ENCODE measurements around the gene FBXO45. TPM values are rescaled to one million over a fixed set of nuclear protein-coding genes. Genes with fewer than 3 reads are reported as not detected.
"Not testable (repeated sequence)": the region's sequence is repeated elsewhere in the genome, so short reads cannot be mapped to it uniquely, and the experiment has no call there.

The FBXO45 gene
- total RNA-seq, 2 donors from 2014 or later: 15.9 to 16.4 TPM

DNA sequence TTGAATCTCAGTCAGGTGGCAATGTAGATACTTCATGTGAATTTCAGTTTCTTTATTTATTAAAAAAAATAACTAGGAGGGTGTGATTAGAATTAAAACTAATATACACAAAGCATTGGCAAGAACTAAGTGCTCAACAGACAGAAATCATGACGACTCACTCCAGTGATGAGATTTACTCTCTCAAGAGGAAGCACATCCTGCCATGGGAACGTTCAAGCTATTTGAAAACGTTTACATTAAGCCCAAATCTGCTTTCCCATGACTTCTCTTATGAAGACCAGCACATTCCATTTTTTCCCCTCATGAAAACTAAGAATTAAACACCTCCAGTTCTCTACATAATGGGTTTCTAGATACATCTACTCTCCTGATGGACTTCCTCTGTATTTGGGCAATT is 8.6 kb upstream of the FBXO45 start:
- H3K9me3 ChIP-seq (ENCODE audit: control insufficient read depth, low read length): no peaks in the 10 kb centered on the region
- WGBS, 2 experiments (ENCODE audit: insufficient coverage in 1 of 2, insufficient read length in 1 of 2): 77 to 94% methylated on average over 3 of the region's 3 CpGs
- no peaks in the 10 kb centered on the region for H3K9me3 Mint-ChIP-seq

DNA sequence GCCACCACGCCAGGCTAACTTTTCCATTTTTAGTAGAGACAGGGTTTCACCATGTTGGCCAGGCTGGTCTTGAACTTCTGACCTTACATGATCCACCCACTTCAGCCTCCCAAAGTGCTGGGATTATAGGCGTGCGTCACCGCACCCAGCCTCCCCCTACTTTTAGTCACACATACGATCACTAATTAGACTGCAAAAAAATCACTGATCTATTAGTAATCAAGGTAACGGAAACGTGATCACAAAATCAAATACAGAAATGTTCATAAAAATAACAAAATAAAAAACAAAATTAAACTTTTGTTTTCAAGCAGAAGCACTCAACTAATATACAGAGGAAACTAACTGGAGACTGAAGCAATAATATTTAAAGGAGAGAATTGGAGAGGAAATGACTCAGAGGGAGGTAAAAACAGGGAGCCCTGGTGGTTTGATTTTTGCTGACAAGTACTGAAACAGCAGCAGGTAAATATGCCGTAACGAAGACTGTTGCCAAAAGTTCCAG is 4.7 kb upstream of the FBXO45 start:
- WGBS, 2 experiments (ENCODE audit: insufficient coverage in 1 of 2, insufficient read length in 1 of 2): 95 to 98% methylated on average over 9 of the region's 9 CpGs
- no peaks in the 10 kb centered on the region for H3K4me1 ChIP-seq (ENCODE audit: control insufficient read depth, insufficient read depth, low read length)
- no peaks in the 10 kb centered on the region for H3K9me3 ChIP-seq (ENCODE audit: control insufficient read depth, low read length)
- no peaks in the 10 kb centered on the region for H3K27me3 ChIP-seq (ENCODE audit: control insufficient read depth, insufficient read depth, low read length, poor library complexity, severe bottlenecking)
- H3K36me3 Mint-ChIP-seq (ENCODE audit: low read depth): peaks cover 17% of the 10 kb centered on the region
- TF ChIP-seq, protein P1, sequence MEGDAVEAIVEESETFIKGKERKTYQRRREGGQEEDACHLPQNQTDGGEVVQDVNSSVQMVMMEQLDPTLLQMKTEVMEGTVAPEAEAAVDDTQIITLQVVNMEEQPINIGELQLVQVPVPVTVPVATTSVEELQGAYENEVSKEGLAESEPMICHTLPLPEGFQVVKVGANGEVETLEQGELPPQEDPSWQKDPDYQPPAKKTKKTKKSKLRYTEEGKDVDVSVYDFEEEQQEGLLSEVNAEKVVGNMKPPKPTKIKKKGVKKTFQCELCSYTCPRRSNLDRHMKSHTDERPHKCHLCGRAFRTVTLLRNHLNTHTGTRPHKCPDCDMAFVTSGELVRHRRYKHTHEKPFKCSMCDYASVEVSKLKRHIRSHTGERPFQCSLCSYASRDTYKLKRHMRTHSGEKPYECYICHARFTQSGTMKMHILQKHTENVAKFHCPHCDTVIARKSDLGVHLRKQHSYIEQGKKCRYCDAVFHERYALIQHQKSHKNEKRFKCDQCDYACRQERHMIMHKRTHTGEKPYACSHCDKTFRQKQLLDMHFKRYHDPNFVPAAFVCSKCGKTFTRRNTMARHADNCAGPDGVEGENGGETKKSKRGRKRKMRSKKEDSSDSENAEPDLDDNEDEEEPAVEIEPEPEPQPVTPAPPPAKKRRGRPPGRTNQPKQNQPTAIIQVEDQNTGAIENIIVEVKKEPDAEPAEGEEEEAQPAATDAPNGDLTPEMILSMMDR (conservative IDR thresholded peaks at IDR 0.05): peak; percentile 23
- H3K4me3 Mint-ChIP-seq: no peak overlapping the region
- no peak for DNase-seq
- peaks cover 11% of the 10 kb centered on the region for H3K36me3 ChIP-seq (ENCODE audit: control insufficient read depth, insufficient read depth, low read length)
- H3K4me1 Mint-ChIP-seq: no peaks in the 10 kb centered on the region
- no peak overlapping the region for H3K4me3 ChIP-seq (ENCODE audit: low read length)
- no peak overlapping the region for H3K27ac ChIP-seq (ENCODE audit: low read depth, low read length)
- H3K27ac Mint-ChIP-seq: no peak overlapping the region
- no peaks in the 10 kb centered on the region for H3K27me3 Mint-ChIP-seq (ENCODE audit: insufficient read depth)
- H3K9me3 Mint-ChIP-seq: no peaks in the 10 kb centered on the region
- H3K9ac ChIP-seq (ENCODE audit: extremely low read depth, low read length, poor library complexity, severe bottlenecking): no peak overlapping the region

More for the DNA sequence above, 8.6 kb upstream of the FBXO45 start:
- H3K4me1 Mint-ChIP-seq: no peaks in the 10 kb centered on the region
- peaks cover 11% of the 10 kb centered on the region for H3K36me3 Mint-ChIP-seq (ENCODE audit: low read depth)
- Histone ChIP-seq H3K27ac (ENCODE audit: low read depth, low read length) (no peak overlapping the region), H3K9ac (ENCODE audit: extremely low read depth, low read length, poor library complexity, severe bottlenecking) (no peak overlapping the region), H3K4me1 (ENCODE audit: control insufficient read depth, insufficient read depth, low read length) (no peaks in the 10 kb centered on the region), H3K4me3 (ENCODE audit: low read length) (no peak overlapping the region), H3K27me3 (ENCODE audit: control insufficient read depth, insufficient read depth, low read length, poor library complexity, severe bottlenecking) (no peaks in the 10 kb centered on the region), H3K36me3 (ENCODE audit: control insufficient read depth, insufficient read depth, low read length) (peaks cover 14% of the 10 kb centered on the region)
- H3K4me3 Mint-ChIP-seq: no peak overlapping the region
- no peak overlapping the region for H3K27ac Mint-ChIP-seq
- H3K27me3 Mint-ChIP-seq (ENCODE audit: insufficient read depth): no peaks in the 10 kb centered on the region
- TF ChIP-seq, protein P1 (conservative IDR thresholded peaks at IDR 0.05): no peak
- DNase-seq: no peak

DNA sequence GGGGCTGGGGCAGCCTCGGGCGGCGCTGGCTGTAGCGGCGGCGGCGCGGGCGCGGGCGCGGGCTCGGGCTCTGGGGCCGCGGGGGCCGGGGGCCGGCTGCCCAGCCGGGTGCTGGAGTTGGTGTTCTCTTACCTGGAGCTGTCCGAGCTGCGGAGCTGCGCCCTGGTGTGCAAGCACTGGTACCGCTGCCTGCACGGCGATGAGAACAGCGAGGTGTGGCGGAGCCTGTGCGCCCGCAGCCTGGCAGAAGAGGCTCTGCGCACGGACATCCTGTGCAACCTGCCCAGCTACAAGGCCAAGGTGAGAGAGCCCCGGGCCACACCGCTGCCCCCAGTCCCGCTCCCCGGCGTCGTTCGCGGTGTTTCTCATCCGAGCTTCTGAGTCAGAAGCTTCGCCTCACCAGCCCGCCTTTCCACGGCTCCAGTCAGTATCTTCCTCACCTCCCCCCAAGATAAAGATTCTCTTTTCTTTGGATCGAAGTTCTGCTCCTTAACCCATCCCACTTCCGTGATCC is 600 bp downstream of the FBXO45 start:
- H3K9me3 ChIP-seq (ENCODE audit: control insufficient read depth, low read length): no peaks in the 10 kb centered on the region
- 0% methylated on average over 37 to 44 of the region's 44 CpGs for WGBS, 2 experiments (ENCODE audit: insufficient coverage in 1 of 2, insufficient read length in 1 of 2)
- peak overlapping the region; percentile 47 for H3K27ac ChIP-seq (ENCODE audit: low read depth, low read length)
- H3K4me3 ChIP-seq (ENCODE audit: low read length): peak overlapping the region; percentile 90
- no peaks in the 10 kb centered on the region for H3K36me3 ChIP-seq (ENCODE audit: control insufficient read depth, insufficient read depth, low read length)
- Mint-ChIP-seq H3K36me3 (ENCODE audit: low read depth) (peaks cover 5% of the 10 kb centered on the region), H3K9me3 (no peaks in the 10 kb centered on the region), H3K4me1 (peaks cover 8% of the 10 kb centered on the region), H3K27ac (peak overlapping the region; percentile 78), H3K4me3 (peak overlapping the region; percentile 92), H3K27me3 (ENCODE audit: insufficient read depth) (no peaks in the 10 kb centered on the region)
- H3K4me1 ChIP-seq (ENCODE audit: control insufficient read depth, insufficient read depth, low read length): no peaks in the 10 kb centered on the region
- DNase-seq: peak; percentile 83
- peak overlapping the region; percentile 58 for H3K9ac ChIP-seq (ENCODE audit: extremely low read depth, low read length, poor library complexity, severe bottlenecking)
- H3K27me3 ChIP-seq (ENCODE audit: control insufficient read depth, insufficient read depth, low read length, poor library complexity, severe bottlenecking): no peaks in the 10 kb centered on the region
- TF ChIP-seq, protein P1 (conservative IDR thresholded peaks at IDR 0.05): no peak

DNA sequence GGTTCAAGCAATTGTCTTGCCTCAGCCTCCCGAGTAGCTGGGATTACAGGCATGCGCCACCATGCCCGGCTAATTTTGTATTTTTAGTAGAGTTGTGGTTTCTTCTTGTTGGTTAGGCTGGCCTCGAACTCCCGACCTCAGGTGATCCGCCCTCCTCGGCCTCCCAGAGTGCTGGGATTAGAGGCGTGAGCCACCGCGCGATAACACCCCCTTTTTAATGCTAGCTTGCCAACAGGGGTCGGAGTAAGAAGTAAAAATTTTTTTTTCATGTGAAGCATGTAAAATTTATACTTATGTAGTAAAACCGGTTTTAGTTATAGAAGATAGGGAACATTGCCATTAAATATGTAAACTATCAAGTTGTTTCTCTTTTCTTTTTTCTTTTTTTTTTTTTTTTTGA is 1.9 kb downstream of the FBXO45 start:
- H3K36me3 Mint-ChIP-seq (ENCODE audit: low read depth); H3K4me1 Mint-ChIP-seq; H3K27ac Mint-ChIP-seq; H3K27ac ChIP-seq (ENCODE audit: low read depth, low read length); H3K27me3 ChIP-seq (ENCODE audit: control insufficient read depth, insufficient read depth, low read length, poor library complexity, severe bottlenecking); DNase-seq; H3K27me3 Mint-ChIP-seq (ENCODE audit: insufficient read depth); H3K9ac ChIP-seq (ENCODE audit: extremely low read depth, low read length, poor library complexity, severe bottlenecking); H3K9me3 ChIP-seq (ENCODE audit: control insufficient read depth, low read length); H3K36me3 ChIP-seq (ENCODE audit: control insufficient read depth, insufficient read depth, low read length); H3K9me3 Mint-ChIP-seq; H3K4me1 ChIP-seq (ENCODE audit: control insufficient read depth, insufficient read depth, low read length): not testable (repeated sequence)
- peak overlapping the region; percentile 92 for H3K4me3 Mint-ChIP-seq
- peak overlapping the region; percentile 90 for H3K4me3 ChIP-seq (ENCODE audit: low read length)
- 96 to 97% methylated on average over 11 to 13 of the region's 13 CpGs for WGBS, 2 experiments (ENCODE audit: insufficient coverage in 1 of 2, insufficient read length in 1 of 2)
